Measurements from ENCODE around the gene ZXDC. TPM values are rescaled to one million over a fixed set of nuclear protein-coding genes. Genes with fewer than 3 reads are reported as not detected.

ZXDC gene
- total RNA-seq, 1 experiment from 2014 or later: 27.2 TPM

DNA sequence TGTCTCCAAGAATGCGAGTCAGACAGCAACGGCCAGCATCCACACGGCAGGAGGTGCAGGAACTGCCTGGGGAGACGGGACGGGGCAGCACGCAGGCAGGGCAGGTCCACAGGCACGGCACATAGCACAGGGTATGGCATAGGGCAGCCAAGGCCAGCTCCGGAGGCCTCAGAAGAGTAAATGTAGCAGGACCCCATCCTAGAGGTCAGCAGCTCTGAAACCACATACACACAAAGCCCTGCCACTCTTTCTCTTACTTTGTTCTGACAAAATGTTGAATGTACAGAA, 26.9 kb downstream of the ZXDC start:
- H3K4me3 ChIP-seq (ENCODE audit: insufficient read depth, low read depth, low read length): no peak overlapping the region

DNA sequence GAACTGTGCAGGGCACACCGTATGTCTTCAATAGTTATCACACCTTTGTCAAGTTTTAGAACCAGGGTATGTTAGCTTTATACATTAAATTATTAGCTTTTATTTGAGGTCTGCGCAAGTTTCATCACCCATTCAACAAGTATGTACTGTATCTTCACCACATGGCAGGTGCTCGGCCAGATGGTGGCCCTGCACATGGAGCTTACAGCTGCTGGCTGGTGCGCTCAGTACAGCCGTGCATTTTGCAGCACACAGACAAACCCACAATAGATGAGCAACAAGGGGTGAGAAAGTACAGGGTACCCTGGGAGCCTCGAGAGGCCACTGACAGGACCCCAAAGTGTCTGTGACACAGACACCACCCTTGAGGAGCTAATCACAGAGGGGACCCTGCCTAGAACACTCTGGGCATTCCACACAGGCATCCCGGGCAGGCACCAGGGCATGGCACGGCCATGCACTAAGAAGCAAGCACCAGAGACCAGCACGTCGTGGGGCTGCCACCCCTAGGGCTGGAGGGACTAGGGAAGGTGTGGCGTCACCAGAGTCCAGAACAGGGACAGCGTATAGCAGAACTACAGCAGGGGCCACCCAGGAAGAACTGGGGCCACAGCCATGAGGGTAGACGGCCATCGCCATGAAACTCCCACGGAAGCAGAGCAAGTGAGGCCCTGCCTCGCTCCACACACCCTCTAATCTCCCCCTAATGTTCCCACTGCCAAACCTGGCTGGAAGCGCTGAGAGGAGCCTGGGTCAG, 27.4 kb downstream of the ZXDC start:
- H3K4me3 ChIP-seq (ENCODE audit: insufficient read depth, low read depth, low read length): no peak overlapping the region
- peaks cover 3% of the 10 kb centered on the region for H3K36me3 ChIP-seq (replicated peaks; ENCODE audit: control insufficient read depth, insufficient read depth, low read length)
- DNase-seq: no peak
- H3K27me3 ChIP-seq (ENCODE audit: control insufficient read depth, insufficient read depth, low read length): no peaks in the 10 kb centered on the region

More for the DNA sequence above, 26.9 kb downstream of the ZXDC start:
- DNase-seq: no peak
- Histone ChIP-seq H3K27me3 (ENCODE audit: control insufficient read depth, insufficient read depth, low read length) (no peaks in the 10 kb centered on the region), H3K36me3 (replicated peaks; ENCODE audit: control insufficient read depth, insufficient read depth, low read length) (peaks cover 3% of the 10 kb centered on the region)

DNA sequence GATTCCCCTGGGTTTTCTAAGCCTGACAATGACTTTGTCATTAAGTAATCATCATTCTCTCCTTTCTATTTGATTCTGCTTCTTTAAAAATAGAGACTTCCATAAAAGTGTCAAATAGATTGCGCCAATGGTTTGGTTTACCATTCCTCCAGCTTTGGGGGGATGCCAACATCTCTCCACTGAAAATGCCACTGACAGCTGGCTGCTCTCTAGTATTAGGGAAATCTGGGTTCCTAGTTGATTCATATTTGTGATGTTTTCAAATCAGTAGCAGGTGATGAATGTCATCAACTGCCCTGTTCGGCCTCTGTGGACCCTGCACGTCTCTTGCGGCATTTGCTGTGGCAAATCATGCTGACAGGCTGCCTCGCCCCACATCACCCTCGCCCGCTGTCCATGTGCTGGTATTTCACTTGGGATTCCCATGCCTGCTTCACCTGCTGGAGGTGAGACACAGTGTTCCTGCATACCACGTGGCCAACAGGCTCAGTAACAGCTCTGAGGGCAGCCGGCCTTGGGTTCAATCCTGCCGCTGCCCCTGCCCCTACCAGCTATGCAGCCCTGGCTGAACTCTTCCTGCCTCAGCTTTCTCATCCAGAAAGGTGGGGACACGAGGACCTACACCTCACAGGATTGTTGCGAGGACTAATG, 28.1 kb downstream of the ZXDC start:
- Histone ChIP-seq H3K36me3 (replicated peaks; ENCODE audit: control insufficient read depth, insufficient read depth, low read length) (peaks cover 4% of the 10 kb centered on the region), H3K27me3 (ENCODE audit: control insufficient read depth, insufficient read depth, low read length) (no peaks in the 10 kb centered on the region), H3K4me3 (ENCODE audit: insufficient read depth, low read depth, low read length) (no peak overlapping the region)
- DNase-seq: no peak

DNA sequence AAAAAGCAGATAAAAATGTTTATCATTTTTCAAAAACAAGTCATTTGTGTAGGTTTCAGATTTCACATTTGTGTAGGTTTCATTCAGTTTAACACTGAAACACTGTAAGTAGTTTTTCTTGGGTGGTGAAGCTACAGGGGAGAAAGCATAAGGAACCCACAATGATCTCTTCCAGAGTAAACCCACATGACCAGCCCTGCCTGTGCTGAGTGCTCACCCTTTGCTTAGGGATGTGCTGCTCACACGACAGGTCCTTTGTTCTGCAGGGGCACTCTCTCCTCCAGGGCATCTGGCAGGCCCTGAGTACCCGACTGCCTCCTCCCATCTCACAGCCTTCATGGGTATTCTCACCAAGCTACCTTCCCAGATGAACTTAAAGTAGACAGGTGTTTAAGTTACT, 28.9 kb downstream of the ZXDC start:
- no peaks in the 10 kb centered on the region for H3K27me3 ChIP-seq (ENCODE audit: control insufficient read depth, insufficient read depth, low read length)
- no peak overlapping the region for H3K4me3 ChIP-seq (ENCODE audit: insufficient read depth, low read depth, low read length)
- peaks cover 3% of the 10 kb centered on the region for H3K36me3 ChIP-seq (replicated peaks; ENCODE audit: control insufficient read depth, insufficient read depth, low read length)
- no peak for DNase-seq

DNA sequence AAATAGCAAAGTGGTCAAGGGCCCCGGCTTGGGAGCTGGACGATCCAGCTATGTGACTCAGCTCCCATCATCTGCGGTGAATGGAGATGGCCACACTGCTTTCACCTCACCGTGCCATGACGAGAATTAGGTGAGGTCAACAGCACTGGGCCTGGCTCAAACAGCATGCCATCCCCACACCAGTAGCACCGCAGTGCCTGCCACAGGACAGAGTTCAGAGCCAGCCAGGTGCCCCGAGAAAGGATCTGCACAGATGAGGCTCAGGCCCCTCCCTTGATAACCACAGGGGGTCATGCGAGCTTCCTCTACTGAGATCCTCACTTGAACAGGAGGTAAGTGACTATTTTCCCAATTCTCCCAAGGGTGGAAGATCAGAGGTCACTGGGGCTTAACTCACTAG, 29.4 kb downstream of the ZXDC start:
- DNase-seq: peak; percentile 85
- peaks cover 3% of the 10 kb centered on the region for H3K36me3 ChIP-seq (replicated peaks; ENCODE audit: control insufficient read depth, insufficient read depth, low read length)
- no peaks in the 10 kb centered on the region for H3K27me3 ChIP-seq (ENCODE audit: control insufficient read depth, insufficient read depth, low read length)
- H3K4me3 ChIP-seq (ENCODE audit: insufficient read depth, low read depth, low read length): no peak overlapping the region

DNA sequence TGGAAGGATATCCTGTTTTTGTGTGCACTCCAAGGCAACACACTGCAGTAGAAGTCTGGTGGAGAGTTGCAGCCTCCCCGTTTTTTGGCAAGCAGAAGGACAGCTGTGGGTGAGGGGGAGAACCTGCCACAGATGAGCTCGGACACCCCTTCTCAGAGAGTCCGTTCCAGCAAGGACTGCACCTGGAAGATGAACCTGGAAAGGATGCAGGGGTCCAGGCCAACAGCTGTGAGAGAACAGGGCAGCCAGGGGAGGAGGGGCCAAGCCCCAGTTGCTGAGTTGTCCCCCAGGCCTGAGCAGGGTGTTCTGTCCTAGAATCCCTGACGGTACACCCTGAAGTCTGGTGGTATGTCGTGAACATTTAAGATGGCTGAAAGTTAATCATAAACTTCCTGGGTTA, 30.2 kb downstream of the ZXDC start:
- Histone ChIP-seq H3K36me3 (replicated peaks; ENCODE audit: control insufficient read depth, insufficient read depth, low read length) (peaks cover 3% of the 10 kb centered on the region), H3K4me3 (ENCODE audit: insufficient read depth, low read depth, low read length) (no peak overlapping the region), H3K27me3 (ENCODE audit: control insufficient read depth, insufficient read depth, low read length) (no peaks in the 10 kb centered on the region)
- no peak for DNase-seq

DNA sequence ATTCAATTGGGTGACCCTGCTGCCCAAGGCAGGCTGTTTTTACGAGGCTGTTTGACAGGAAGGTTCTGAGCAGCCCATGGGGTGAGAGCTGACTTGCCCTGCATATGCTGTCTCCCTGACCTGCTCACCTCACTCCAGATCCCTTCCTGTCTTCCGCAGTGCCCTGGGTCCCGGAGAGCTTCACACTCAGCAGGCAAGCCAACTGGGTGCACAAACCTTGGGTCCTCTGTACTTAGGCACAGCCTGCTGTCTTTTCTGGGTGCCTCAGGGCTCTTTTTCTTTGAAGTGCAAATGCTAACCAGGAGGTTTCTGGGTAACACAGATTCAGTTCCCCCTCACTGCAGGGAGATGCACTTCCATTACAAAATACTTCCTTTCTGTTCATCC, 32.8 kb downstream of the ZXDC start:
- DNase-seq: no peak
- Histone ChIP-seq H3K4me3 (ENCODE audit: insufficient read depth, low read depth, low read length) (no peak overlapping the region), H3K27me3 (ENCODE audit: control insufficient read depth, insufficient read depth, low read length) (no peaks in the 10 kb centered on the region), H3K36me3 (replicated peaks; ENCODE audit: control insufficient read depth, insufficient read depth, low read length) (peaks cover 3% of the 10 kb centered on the region)

DNA sequence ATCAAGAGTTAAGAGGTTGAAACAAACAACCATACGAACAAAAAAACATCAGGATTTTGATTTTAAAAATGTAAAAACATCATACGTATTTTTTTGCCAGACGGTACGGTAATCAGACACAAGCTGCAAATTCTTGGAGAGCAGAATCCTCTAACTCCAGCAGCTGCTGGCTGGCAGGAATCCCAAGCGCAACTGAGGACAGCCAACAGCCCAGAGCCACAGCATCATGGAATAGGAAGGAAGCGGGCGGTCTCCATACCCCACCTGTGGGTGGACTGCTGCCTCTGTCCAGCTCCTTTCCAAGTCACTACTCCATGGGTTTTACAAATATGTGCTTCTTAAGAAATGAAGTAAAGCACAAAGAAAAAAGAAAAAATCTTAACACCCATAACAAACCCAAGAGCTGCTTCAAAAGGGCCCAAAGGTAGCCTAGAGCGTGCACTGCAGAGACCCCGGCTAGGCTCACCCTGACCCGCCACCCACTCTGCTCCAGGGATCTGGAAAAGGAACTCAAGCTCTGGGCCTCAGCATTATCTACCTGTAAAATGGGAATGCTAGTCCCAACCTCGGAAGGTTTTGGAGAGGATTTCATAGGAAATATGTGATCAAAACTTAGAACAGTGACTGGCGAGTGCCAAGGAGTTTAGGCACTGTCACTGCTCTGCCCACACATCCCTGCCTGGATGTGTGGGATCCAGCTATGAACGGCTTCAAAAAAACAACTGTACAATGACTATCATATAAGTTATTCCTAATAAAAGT, 33.4 kb downstream of the ZXDC start:
- DNase-seq: no peak
- no peak overlapping the region for H3K4me3 ChIP-seq (ENCODE audit: insufficient read depth, low read depth, low read length)
- H3K36me3 ChIP-seq (replicated peaks; ENCODE audit: control insufficient read depth, insufficient read depth, low read length): peaks cover 3% of the 10 kb centered on the region
- no peaks in the 10 kb centered on the region for H3K27me3 ChIP-seq (ENCODE audit: control insufficient read depth, insufficient read depth, low read length)

DNA sequence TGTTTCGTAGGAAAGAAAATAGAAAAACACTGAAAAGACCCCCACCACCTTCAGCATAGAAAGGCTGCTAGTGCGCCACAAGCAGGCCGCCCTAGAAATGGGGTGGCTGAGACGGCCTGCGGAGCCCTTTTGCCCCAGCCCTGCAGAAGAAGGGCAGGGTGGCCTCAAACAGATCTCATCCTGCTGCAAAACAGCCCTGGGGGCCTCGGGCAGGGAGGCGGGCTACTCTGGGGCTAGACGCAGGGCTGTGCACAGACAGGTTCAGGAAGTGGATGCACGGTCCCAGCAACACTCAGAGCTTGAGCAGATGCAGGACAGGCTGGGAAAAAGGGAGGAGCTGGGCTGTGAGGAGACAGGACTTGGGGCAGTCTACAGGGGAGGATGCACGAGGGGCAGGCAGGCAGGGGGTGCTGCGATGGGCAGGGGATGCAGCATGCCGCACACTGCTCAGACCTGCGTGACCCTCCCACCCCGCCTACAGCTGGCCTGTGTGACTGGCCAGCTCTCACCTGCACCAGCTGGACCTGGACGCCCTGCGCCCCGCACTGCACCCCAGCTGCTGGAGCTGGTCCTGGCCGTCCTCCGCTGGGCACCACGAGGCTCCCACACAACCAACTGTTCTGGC, 34.3 kb downstream of the ZXDC start:
- Histone ChIP-seq H3K36me3 (replicated peaks; ENCODE audit: control insufficient read depth, insufficient read depth, low read length) (peaks cover 5% of the 10 kb centered on the region), H3K4me3 (ENCODE audit: insufficient read depth, low read depth, low read length) (no peak overlapping the region), H3K27me3 (ENCODE audit: control insufficient read depth, insufficient read depth, low read length) (no peaks in the 10 kb centered on the region)
- no peak for DNase-seq

DNA sequence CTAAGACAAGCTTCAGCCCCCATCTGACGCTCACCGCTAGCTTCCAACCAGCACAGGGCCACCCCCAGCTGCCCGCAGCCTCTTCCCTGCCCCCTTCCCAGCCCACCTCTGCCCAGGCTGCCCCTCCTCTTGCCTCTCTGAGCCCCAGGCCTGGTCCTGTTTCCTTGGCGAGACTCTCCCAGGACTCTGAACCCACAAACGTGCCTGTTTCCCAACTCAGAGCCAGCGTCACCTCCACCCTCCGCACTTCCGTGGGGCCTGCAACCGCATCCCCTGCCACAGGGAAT, 35.0 kb downstream of the ZXDC start:
- H3K4me3 ChIP-seq (ENCODE audit: insufficient read depth, low read depth, low read length): no peak overlapping the region
- peaks cover 7% of the 10 kb centered on the region for H3K36me3 ChIP-seq (replicated peaks; ENCODE audit: control insufficient read depth, insufficient read depth, low read length)
- H3K27me3 ChIP-seq (ENCODE audit: control insufficient read depth, insufficient read depth, low read length): no peaks in the 10 kb centered on the region
- DNase-seq: no peak

DNA sequence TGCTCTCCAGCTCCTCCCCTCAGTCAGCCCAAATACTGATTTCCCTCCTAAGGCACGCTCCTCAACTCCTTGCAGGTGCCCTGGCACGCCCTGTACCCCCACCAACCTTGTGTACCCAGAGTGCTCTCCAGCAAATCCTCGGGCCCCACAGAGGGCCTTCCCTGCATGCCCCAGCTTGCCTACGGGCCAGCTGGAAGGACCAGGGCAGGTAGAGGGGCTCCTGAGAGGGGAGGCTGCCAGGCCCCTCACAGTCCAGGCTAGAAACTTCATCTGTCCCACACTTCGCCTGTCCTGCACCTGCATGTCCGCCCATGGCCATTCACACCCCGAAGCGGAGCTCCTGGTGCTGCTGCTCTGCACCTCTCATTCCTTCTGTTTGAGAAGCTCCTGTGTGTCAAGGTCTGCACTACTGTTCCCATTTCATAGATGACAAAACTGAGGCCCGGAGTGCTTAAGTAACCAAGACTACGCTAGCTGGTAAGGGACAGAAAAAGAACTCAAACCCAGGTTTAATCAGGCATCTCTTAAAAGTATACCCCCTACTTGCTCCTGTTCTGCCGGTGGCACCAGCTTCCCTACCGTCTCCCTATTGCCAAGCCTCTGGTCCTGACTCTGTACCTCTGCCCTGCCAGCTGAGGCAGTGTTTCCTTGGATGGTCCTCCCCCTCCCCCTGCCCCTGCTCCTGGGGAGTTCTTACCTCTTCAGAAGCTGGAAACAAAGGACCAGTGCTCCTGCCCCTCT, 35.6 kb downstream of the ZXDC start:
- H3K4me3 ChIP-seq (ENCODE audit: insufficient read depth, low read depth, low read length): no peak overlapping the region
- no peak for DNase-seq
- H3K36me3 ChIP-seq (replicated peaks; ENCODE audit: control insufficient read depth, insufficient read depth, low read length): peaks cover 7% of the 10 kb centered on the region
- no peaks in the 10 kb centered on the region for H3K27me3 ChIP-seq (ENCODE audit: control insufficient read depth, insufficient read depth, low read length)

DNA sequence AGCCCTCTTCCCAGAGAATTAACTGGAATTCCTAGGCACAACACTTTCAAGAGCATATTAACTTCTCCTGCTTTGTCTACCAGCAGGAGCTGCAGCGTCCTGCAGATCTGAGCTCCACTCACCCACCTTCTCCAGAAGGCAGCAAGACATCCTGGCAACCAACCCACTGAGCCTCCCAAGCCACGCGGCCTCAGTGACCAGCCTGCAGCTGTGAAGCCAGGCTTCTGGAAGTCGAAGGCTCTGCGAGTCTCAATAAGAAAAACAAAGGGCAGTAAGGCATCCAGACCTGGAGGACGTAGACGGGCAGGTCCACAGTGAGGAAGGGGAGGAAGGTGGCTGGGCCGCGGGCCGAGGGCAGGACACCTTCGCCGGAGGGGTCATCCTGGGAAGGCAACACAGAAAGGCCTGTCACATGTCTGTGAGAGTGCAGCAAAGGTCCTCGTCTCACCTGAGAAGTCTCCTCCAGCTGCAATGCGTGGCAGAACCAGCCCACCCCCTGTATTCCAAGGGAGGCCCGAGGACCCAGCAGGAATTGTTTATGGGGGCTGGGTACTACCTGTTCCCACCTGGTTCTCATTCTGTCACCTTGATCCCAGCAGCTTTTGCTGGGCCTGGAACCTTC, 36.2 kb downstream of the ZXDC start:
- H3K27me3 ChIP-seq (ENCODE audit: control insufficient read depth, insufficient read depth, low read length): no peaks in the 10 kb centered on the region
- no peak overlapping the region for H3K4me3 ChIP-seq (ENCODE audit: insufficient read depth, low read depth, low read length)
- DNase-seq: no peak
- H3K36me3 ChIP-seq (replicated peaks; ENCODE audit: control insufficient read depth, insufficient read depth, low read length): peaks cover 7% of the 10 kb centered on the region

DNA sequence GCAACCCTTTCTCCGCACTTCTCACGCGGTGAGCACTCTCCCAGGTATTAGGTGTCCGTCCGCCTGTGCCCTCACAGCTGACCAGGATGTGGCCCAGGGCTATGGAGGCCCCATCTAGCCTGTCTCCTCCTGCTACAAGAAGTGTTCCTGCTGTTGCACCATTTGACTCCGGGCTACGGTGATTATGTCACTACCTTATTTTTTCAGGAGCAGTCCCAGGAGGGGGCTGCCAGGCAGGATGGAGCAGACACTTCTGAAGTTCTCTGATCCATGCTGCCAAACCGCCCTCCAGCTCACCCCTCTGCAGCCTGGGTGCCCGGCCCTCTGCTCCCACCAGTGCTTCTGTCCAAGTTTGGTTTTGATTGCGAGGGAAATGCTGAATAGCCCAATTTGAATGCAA, 36.9 kb downstream of the ZXDC start:
- no peak for DNase-seq
- Histone ChIP-seq H3K4me3 (ENCODE audit: insufficient read depth, low read depth, low read length) (no peak overlapping the region), H3K27me3 (ENCODE audit: control insufficient read depth, insufficient read depth, low read length) (no peaks in the 10 kb centered on the region), H3K36me3 (replicated peaks; ENCODE audit: control insufficient read depth, insufficient read depth, low read length) (peaks cover 7% of the 10 kb centered on the region)

DNA sequence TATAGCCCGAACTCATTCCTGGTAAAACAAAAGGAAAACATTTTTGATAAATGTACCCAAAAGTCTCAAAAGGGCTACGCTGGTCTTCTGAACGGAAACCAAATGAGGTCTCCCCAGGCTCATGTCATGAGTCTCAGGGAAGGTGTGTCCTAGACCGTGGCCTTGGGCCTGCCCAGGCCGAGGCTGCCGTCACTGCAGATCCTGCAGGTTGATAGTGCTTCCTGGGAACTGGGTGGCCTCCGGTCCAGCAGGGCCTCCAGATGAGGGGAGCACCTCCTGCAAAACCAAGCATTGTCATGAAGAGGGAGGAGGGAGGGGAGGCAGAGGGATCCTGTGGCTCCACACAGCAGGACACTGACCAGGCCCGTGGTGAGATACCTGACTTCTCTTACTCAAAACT, 37.5 kb downstream of the ZXDC start:
- Histone ChIP-seq H3K4me3 (ENCODE audit: insufficient read depth, low read depth, low read length) (no peak overlapping the region), H3K27me3 (ENCODE audit: control insufficient read depth, insufficient read depth, low read length) (no peaks in the 10 kb centered on the region), H3K36me3 (replicated peaks; ENCODE audit: control insufficient read depth, insufficient read depth, low read length) (peaks cover 7% of the 10 kb centered on the region)
- no peak for DNase-seq
